Measurements from ENCODE around the gene CNIH3. TPM values are rescaled to one million over a fixed set of nuclear protein-coding genes. Genes with fewer than 3 reads are reported as not detected.
A peak's percentile ranks its signal among the peaks of the same experiment; 100 is the strongest.

Gene CNIH3
- total RNA-seq, 1 donor = 3.9 TPM

DNA sequence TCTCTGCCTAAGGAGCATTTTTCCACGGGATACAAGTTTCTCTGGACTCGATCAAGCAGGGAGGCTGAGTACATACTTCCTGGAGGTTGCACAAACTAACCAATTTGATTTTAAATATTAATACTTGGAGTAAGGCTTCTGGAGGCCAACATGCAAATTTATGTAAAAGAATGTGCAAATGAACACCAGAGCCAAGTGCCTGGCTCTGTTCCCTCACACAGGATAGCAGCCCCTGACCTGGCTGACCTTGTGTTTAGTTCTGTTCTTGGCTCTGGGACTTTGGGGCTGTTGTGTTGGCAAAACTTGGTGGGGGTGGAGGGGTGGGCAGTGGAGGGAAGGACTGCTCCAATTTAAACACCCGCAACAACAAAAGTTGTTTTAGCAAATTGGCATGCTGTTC is 34.2 kb downstream of the CNIH3 start:
- TF ChIP-seq, protein P1, sequence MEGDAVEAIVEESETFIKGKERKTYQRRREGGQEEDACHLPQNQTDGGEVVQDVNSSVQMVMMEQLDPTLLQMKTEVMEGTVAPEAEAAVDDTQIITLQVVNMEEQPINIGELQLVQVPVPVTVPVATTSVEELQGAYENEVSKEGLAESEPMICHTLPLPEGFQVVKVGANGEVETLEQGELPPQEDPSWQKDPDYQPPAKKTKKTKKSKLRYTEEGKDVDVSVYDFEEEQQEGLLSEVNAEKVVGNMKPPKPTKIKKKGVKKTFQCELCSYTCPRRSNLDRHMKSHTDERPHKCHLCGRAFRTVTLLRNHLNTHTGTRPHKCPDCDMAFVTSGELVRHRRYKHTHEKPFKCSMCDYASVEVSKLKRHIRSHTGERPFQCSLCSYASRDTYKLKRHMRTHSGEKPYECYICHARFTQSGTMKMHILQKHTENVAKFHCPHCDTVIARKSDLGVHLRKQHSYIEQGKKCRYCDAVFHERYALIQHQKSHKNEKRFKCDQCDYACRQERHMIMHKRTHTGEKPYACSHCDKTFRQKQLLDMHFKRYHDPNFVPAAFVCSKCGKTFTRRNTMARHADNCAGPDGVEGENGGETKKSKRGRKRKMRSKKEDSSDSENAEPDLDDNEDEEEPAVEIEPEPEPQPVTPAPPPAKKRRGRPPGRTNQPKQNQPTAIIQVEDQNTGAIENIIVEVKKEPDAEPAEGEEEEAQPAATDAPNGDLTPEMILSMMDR (IDR thresholded peaks at IDR 0.05; ENCODE audit: insufficient read depth, low read depth, low read length) = no peak
- H3K4me3 ChIP-seq (ENCODE audit: low read depth, low read length) = no peak overlapping the region
- DNase-seq (ENCODE audit: low read depth) = no peak

DNA sequence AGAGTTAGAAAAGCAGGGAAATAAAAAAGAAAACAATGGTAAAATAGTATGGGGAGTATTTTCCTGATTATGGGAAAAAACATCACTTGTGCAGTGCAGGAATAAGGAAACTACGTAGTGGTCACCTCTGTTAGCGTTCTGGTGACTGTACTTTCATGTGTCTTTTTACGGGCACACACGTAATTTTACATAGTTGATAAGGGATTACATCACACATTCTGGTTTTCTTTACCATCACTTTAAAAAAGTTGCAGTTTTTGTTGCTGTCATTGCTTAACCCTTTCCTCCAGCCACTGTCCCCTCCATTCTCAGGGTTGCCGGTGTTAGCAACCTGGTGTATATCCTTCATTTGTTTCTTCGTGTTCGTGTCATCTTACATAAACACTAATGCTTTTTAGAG is 35.1 kb downstream of the CNIH3 start:
- peak; percentile 58 for DNase-seq (ENCODE audit: low read depth)
- TF ChIP-seq, protein P1 (IDR thresholded peaks at IDR 0.05; ENCODE audit: insufficient read depth, low read depth, low read length) = no peak
- no peak overlapping the region for H3K4me3 ChIP-seq (ENCODE audit: low read depth, low read length)

GRCh38 chr1:224656392-224656791 is 40.3 kb downstream of the CNIH3 start:
- H3K4me3 ChIP-seq (ENCODE audit: low read depth, low read length) = no peak overlapping the region
- TF ChIP-seq, protein P1 (IDR thresholded peaks at IDR 0.05; ENCODE audit: insufficient read depth, low read depth, low read length) = no peak
- DNase-seq (ENCODE audit: low read depth) = no peak

DNA sequence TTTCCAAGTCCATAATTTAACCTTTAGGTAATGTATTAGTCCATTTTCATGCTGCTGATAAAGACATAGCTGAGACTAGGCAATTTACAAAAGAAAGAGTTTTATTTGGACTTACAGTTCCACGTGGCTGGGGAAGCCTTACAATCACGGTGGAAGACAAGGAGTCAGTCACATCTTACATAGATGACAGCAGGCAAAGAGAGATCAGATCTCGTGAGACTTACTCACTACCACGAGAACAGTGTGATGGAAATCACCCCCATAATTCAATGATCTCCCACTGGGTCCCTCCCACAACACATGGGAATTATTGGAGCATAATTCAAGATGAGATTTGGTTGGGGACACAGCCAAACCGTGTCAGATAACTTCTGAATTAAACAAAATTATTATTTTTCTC is 44.0 kb downstream of the CNIH3 start:
- TF ChIP-seq, protein P1 (IDR thresholded peaks at IDR 0.05; ENCODE audit: insufficient read depth, low read depth, low read length) = no peak
- no peak overlapping the region for H3K4me3 ChIP-seq (ENCODE audit: low read depth, low read length)
- DNase-seq (ENCODE audit: low read depth) = no peak

DNA sequence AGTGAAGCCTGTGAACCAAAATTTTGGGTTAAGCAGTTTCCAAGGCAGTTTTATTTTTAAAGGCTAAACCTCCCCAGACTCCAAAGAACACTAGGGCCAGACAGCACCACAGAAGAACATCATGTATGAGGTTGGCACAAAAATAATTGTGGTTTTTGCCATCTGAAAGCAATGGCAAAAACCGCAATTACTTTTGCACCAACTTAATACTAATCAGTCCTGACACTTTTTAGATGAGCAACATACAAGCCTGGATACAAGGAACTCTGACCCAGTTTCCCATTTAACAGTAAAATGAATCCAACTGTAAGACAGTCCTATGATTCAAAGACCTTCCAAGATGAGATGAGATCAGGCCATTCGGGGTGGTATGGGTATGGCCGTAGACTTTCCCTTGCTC is 46.8 kb downstream of the CNIH3 start:
- TF ChIP-seq, protein P1 (IDR thresholded peaks at IDR 0.05; ENCODE audit: insufficient read depth, low read depth, low read length) = no peak
- H3K4me3 ChIP-seq (ENCODE audit: low read depth, low read length) = no peak overlapping the region
- no peak for DNase-seq (ENCODE audit: low read depth)

DNA sequence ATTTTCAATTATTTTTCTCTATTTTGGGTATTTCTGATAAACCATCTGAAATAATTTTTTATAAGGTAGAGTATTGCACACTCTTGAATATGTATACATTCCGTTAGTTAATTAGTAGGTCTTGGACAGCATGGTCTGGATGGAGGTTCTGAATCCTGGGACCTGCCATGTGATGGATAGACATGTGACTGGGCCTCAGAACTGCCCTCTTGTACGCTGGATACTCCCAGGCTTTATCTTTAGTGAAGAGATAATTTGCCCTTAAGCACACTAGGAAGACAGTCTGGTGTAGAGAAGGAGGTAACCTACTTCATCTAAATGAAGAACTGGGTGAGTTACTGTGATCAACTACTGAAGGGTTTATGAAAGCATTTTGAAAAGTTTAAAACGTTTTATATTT is 48.9 kb downstream of the CNIH3 start:
- no peak for DNase-seq (ENCODE audit: low read depth)
- H3K4me3 ChIP-seq (ENCODE audit: low read depth, low read length) = no peak overlapping the region

DNA sequence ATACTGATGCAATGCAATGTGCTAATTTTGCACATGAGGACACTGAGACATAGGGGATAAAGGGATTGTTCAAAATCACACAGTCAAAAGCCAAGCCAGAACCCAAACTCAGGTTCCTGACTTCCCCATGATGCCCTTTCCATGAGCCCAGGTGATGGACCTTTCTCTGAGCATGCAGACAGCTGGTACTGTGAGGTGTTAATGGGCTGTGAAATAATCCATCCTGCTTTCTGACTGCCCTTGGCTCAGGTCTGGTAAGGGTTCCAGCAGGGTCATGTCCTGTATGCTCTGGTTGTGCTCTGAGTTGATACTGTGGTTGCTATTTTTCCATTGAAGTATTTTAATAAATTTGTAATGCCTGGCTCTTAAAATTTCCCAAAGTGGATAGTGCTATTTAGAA is 50.0 kb downstream of the CNIH3 start:
- H3K4me3 ChIP-seq (ENCODE audit: low read depth, low read length) = no peak overlapping the region
- TF ChIP-seq, protein P1 (IDR thresholded peaks at IDR 0.05; ENCODE audit: insufficient read depth, low read depth, low read length) = no peak
- DNase-seq (ENCODE audit: low read depth) = no peak

More for the DNA sequence above, 48.9 kb downstream of the CNIH3 start:
- TF ChIP-seq, protein P1 (IDR thresholded peaks at IDR 0.05; ENCODE audit: insufficient read depth, low read depth, low read length) = no peak

Data from fibroblast of villous mesenchyme (primary cell).